ENCODE results near the gene SVIL.

The SVIL gene

GRCh38 chr10:29411666-29412315 lies 223.0 kb downstream of the SVIL start:
- Histone ChIP-seq H3K9ac (ENCODE audit: low read depth, low read length, poor library complexity, severe bottlenecking) (peak overlapping the region; percentile 32), H3K4me2 (ENCODE audit: low read depth, low read length, poor library complexity, severe bottlenecking) (peak overlapping the region; percentile 81)

GRCh38 chr10:29409241-29410054 lies 225.3 kb downstream of the SVIL start:
- peak overlapping the region; percentile 94 for H2AFZ ChIP-seq (ENCODE audit: low read length)

More at GRCh38 chr10:29411666-29412315, 223.0 kb downstream of the SVIL start:
- Histone ChIP-seq H3F3A (ENCODE audit: low read depth) (no peaks in the 10 kb centered on the region), H3K36me3 (ENCODE audit: insufficient read depth, low read length) (peaks cover 6% of the 10 kb centered on the region; the same call in 1 of the 2 replicates), H2AFZ (ENCODE audit: low read length) (no peak overlapping the region), H3K9me2 (replicated peaks; ENCODE audit: low read depth, low read length) (no peaks in the 10 kb centered on the region), H4K20me1 (ENCODE audit: insufficient read depth, low read length, poor library complexity, severe bottlenecking) (peaks cover 34% of the 10 kb centered on the region), H3K4me1 (ENCODE audit: insufficient read depth, low read length, poor library complexity, severe bottlenecking) (peaks cover 52% of the 10 kb centered on the region), H3K79me2 (ENCODE audit: insufficient read depth, low read length) (peaks cover 64% of the 10 kb centered on the region), H3K4me3 (ENCODE audit: low read length, poor library complexity, severe bottlenecking) (peak overlapping the region; percentile 76), H3K27me3 (ENCODE audit: insufficient read depth, low read length, poor library complexity, severe bottlenecking) (no peaks in the 10 kb centered on the region), H3K9me3 (ENCODE audit: insufficient read depth, low read depth, low read length) (no peaks in the 10 kb centered on the region)
- TF ChIP-seq EZH2phosphoT487 (IDR thresholded peaks at IDR 0.05; ENCODE audit: borderline replicate concordance) = no peak
- no peak for TF ChIP-seq CTCF (conservative IDR thresholded peaks at IDR 0.05; ENCODE audit: low read length)

DNA sequence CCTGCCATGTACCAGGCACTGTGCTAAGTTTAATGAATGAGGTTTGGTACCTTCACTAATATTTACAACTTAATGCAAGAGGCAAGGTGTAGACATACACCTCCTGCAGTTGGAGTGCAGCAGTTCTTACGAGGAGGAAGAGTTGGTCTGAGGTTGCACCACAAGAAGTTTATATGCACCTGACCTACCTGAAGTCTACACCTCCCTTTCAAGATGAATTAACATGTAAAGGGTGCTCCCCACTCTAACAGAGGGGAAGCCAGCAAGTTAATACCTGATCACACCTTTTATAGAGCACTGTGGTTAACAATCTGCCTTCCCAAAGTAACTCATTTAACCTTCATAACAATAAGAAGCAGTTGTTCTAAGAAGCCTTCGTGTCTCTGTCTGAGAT lies 225.9 kb downstream of the SVIL start:
- Histone ChIP-seq H3K9ac (ENCODE audit: low read depth, low read length, poor library complexity, severe bottlenecking) (peak overlapping the region; percentile 84), H3K4me2 (ENCODE audit: low read depth, low read length, poor library complexity, severe bottlenecking) (peak overlapping the region; percentile 81)

More at GRCh38 chr10:29409241-29410054, 225.3 kb downstream of the SVIL start:
- H3K36me3 ChIP-seq (ENCODE audit: insufficient read depth, low read length) = no peaks in the 10 kb centered on the region
- no peak for TF ChIP-seq EZH2phosphoT487 (IDR thresholded peaks at IDR 0.05; ENCODE audit: borderline replicate concordance)
- TF ChIP-seq CTCF (conservative IDR thresholded peaks at IDR 0.05; ENCODE audit: low read length) = no peak
- no peaks in the 10 kb centered on the region for H3F3A ChIP-seq (ENCODE audit: low read depth)
- H3K4me2 ChIP-seq (ENCODE audit: low read depth, low read length, poor library complexity, severe bottlenecking) = peak overlapping the region; percentile 81
- no peaks in the 10 kb centered on the region for H3K27me3 ChIP-seq (ENCODE audit: insufficient read depth, low read length, poor library complexity, severe bottlenecking)
- 0 out of 2 replicates have a peak, but pooled peaks cover 1% of the 10 kb centered on the region for H3K9me3 ChIP-seq (ENCODE audit: insufficient read depth, low read depth, low read length)
- H4K20me1 ChIP-seq (ENCODE audit: insufficient read depth, low read length, poor library complexity, severe bottlenecking) = peaks cover 19% of the 10 kb centered on the region
- peaks cover 47% of the 10 kb centered on the region for H3K79me2 ChIP-seq (ENCODE audit: insufficient read depth, low read length)
- peak overlapping the region; percentile 84 for H3K9ac ChIP-seq (ENCODE audit: low read depth, low read length, poor library complexity, severe bottlenecking)
- H3K9me2 ChIP-seq (replicated peaks; ENCODE audit: low read depth, low read length) = no peaks in the 10 kb centered on the region
- H3K4me1 ChIP-seq (ENCODE audit: insufficient read depth, low read length, poor library complexity, severe bottlenecking) = peaks cover 34% of the 10 kb centered on the region
- H3K4me3 ChIP-seq (ENCODE audit: low read length, poor library complexity, severe bottlenecking) = peak overlapping the region; percentile 76

More for the DNA sequence above, 225.9 kb downstream of the SVIL start:
- Histone ChIP-seq H3K9me2 (replicated peaks; ENCODE audit: low read depth, low read length) (no peaks in the 10 kb centered on the region), H3F3A (ENCODE audit: low read depth) (no peaks in the 10 kb centered on the region), H3K4me3 (ENCODE audit: low read length, poor library complexity, severe bottlenecking) (peak overlapping the region; percentile 76), H2AFZ (ENCODE audit: low read length) (peak overlapping the region; percentile 94), H3K27me3 (ENCODE audit: insufficient read depth, low read length, poor library complexity, severe bottlenecking) (no peaks in the 10 kb centered on the region), H3K4me1 (ENCODE audit: insufficient read depth, low read length, poor library complexity, severe bottlenecking) (peaks cover 27% of the 10 kb centered on the region), H3K36me3 (ENCODE audit: insufficient read depth, low read length) (no peaks in the 10 kb centered on the region), H4K20me1 (ENCODE audit: insufficient read depth, low read length, poor library complexity, severe bottlenecking) (peaks cover 19% of the 10 kb centered on the region), H3K79me2 (ENCODE audit: insufficient read depth, low read length) (peaks cover 42% of the 10 kb centered on the region), H3K9me3 (ENCODE audit: insufficient read depth, low read depth, low read length) (0 out of 2 replicates have a peak, but pooled peaks cover 2% of the 10 kb centered on the region)
- no peak for TF ChIP-seq EZH2phosphoT487 (IDR thresholded peaks at IDR 0.05; ENCODE audit: borderline replicate concordance)
- no peak for TF ChIP-seq CTCF (conservative IDR thresholded peaks at IDR 0.05; ENCODE audit: low read length)
